Measurements from ENCODE around the gene NSUN7.

NSUN7 gene

GRCh38 chr4:40820101-40820500, 70.3 kb downstream of the NSUN7 start:
- H3K36me3 ChIP-seq (ENCODE audit: insufficient read depth, low read length) = no peaks in the 10 kb centered on the region
- no peaks in the 10 kb centered on the region for H3K9me2 ChIP-seq (replicated peaks; ENCODE audit: low read depth, low read length)
- H3K4me1 ChIP-seq (ENCODE audit: insufficient read depth, low read length, poor library complexity, severe bottlenecking) = no peaks in the 10 kb centered on the region
- no peaks in the 10 kb centered on the region for H3F3A ChIP-seq (ENCODE audit: low read depth)
- H3K9ac ChIP-seq (ENCODE audit: low read depth, low read length, poor library complexity, severe bottlenecking) = no peak overlapping the region
- no peaks in the 10 kb centered on the region for H3K9me3 ChIP-seq (ENCODE audit: insufficient read depth, low read depth, low read length)
- no peak overlapping the region for H3K4me3 ChIP-seq (ENCODE audit: low read length, poor library complexity, severe bottlenecking)
- no peak overlapping the region for H3K4me2 ChIP-seq (ENCODE audit: low read depth, low read length, poor library complexity, severe bottlenecking)
- TF ChIP-seq EZH2phosphoT487 (IDR thresholded peaks at IDR 0.05; ENCODE audit: borderline replicate concordance) = no peak
- TF ChIP-seq, protein P1, sequence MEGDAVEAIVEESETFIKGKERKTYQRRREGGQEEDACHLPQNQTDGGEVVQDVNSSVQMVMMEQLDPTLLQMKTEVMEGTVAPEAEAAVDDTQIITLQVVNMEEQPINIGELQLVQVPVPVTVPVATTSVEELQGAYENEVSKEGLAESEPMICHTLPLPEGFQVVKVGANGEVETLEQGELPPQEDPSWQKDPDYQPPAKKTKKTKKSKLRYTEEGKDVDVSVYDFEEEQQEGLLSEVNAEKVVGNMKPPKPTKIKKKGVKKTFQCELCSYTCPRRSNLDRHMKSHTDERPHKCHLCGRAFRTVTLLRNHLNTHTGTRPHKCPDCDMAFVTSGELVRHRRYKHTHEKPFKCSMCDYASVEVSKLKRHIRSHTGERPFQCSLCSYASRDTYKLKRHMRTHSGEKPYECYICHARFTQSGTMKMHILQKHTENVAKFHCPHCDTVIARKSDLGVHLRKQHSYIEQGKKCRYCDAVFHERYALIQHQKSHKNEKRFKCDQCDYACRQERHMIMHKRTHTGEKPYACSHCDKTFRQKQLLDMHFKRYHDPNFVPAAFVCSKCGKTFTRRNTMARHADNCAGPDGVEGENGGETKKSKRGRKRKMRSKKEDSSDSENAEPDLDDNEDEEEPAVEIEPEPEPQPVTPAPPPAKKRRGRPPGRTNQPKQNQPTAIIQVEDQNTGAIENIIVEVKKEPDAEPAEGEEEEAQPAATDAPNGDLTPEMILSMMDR (conservative IDR thresholded peaks at IDR 0.05; ENCODE audit: low read length) = no peak
- no peaks in the 10 kb centered on the region for H3K79me2 ChIP-seq (ENCODE audit: insufficient read depth, low read length)
- H4K20me1 ChIP-seq (ENCODE audit: insufficient read depth, low read length, poor library complexity, severe bottlenecking) = no peaks in the 10 kb centered on the region
- no peak overlapping the region for H2AFZ ChIP-seq (ENCODE audit: low read length)
- no peaks in the 10 kb centered on the region for H3K27me3 ChIP-seq (ENCODE audit: insufficient read depth, low read length, poor library complexity, severe bottlenecking)

DNA sequence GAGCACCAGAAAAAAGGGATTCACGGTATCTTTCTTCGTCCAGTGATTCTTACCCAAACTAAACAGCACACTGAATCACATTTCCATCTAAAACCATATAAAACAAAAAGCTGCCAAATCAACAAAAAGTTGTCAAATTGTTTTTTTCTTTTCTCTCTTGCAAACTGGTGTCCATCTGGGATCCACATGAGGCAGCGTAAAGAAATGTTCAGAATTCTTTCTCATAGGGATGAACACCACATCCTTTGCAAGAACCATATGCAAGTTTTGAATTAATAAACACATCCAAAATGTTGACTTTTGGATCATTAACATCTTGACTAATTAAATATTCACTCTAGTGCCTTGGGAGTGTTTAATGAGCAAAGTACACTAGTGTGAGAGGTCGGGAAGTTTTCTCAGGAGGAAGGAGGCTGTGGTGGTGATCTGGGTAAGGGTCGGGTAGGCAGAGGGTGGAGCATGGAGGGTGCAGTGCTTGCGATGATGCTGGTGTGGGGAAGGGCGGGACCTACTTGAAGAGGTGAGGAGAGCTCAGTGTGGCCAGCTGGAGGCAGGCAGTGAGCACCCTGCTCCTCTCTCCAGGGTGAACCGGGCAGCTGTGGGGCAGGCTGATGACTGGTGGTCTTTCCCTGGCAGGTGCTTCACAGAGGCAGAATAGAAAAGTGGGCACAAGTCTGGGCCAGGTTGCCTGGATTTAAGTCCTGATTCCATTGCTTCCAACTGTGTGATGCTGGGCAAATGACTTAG, 72.8 kb downstream of the NSUN7 start:
- no peaks in the 10 kb centered on the region for H3F3A ChIP-seq (ENCODE audit: low read depth)
- H3K79me2 ChIP-seq (ENCODE audit: insufficient read depth, low read length) = no peaks in the 10 kb centered on the region
- no peaks in the 10 kb centered on the region for H3K36me3 ChIP-seq (ENCODE audit: insufficient read depth, low read length)
- no peak overlapping the region for H3K4me2 ChIP-seq (ENCODE audit: low read depth, low read length, poor library complexity, severe bottlenecking)
- TF ChIP-seq, protein P1 (conservative IDR thresholded peaks at IDR 0.05; ENCODE audit: low read length) = no peak
- TF ChIP-seq EZH2phosphoT487 (IDR thresholded peaks at IDR 0.05; ENCODE audit: borderline replicate concordance) = no peak
- H2AFZ ChIP-seq (ENCODE audit: low read length) = no peak overlapping the region
- no peaks in the 10 kb centered on the region for H3K9me2 ChIP-seq (replicated peaks; ENCODE audit: low read depth, low read length)
- no peaks in the 10 kb centered on the region for H4K20me1 ChIP-seq (ENCODE audit: insufficient read depth, low read length, poor library complexity, severe bottlenecking)
- H3K9me3 ChIP-seq (ENCODE audit: insufficient read depth, low read depth, low read length) = no peaks in the 10 kb centered on the region
- H3K4me3 ChIP-seq (ENCODE audit: low read length, poor library complexity, severe bottlenecking) = no peak overlapping the region
- H3K9ac ChIP-seq (ENCODE audit: low read depth, low read length, poor library complexity, severe bottlenecking) = no peak overlapping the region
- no peaks in the 10 kb centered on the region for H3K4me1 ChIP-seq (ENCODE audit: insufficient read depth, low read length, poor library complexity, severe bottlenecking)
- H3K27me3 ChIP-seq (ENCODE audit: insufficient read depth, low read length, poor library complexity, severe bottlenecking) = no peaks in the 10 kb centered on the region

GRCh38 chr4:40825014-40825838, 75.5 kb downstream of the NSUN7 start:
- Histone ChIP-seq H3K79me2 (ENCODE audit: insufficient read depth, low read length) (no peaks in the 10 kb centered on the region), H3K27me3 (ENCODE audit: insufficient read depth, low read length, poor library complexity, severe bottlenecking) (no peaks in the 10 kb centered on the region), H2AFZ (ENCODE audit: low read length) (no peak overlapping the region), H3K4me2 (ENCODE audit: low read depth, low read length, poor library complexity, severe bottlenecking) (no peak overlapping the region), H3K9me2 (replicated peaks; ENCODE audit: low read depth, low read length) (no peaks in the 10 kb centered on the region), H3K4me3 (ENCODE audit: low read length, poor library complexity, severe bottlenecking) (no peak overlapping the region), H3K9me3 (ENCODE audit: insufficient read depth, low read depth, low read length) (no peaks in the 10 kb centered on the region), H3F3A (ENCODE audit: low read depth) (no peaks in the 10 kb centered on the region), H3K36me3 (ENCODE audit: insufficient read depth, low read length) (no peaks in the 10 kb centered on the region), H3K4me1 (ENCODE audit: insufficient read depth, low read length, poor library complexity, severe bottlenecking) (no peaks in the 10 kb centered on the region), H3K9ac (ENCODE audit: low read depth, low read length, poor library complexity, severe bottlenecking) (no peak overlapping the region), H4K20me1 (ENCODE audit: insufficient read depth, low read length, poor library complexity, severe bottlenecking) (no peaks in the 10 kb centered on the region)
- TF ChIP-seq, protein P1 (conservative IDR thresholded peaks at IDR 0.05; ENCODE audit: low read length) = no peak
- no peak for TF ChIP-seq EZH2phosphoT487 (IDR thresholded peaks at IDR 0.05; ENCODE audit: borderline replicate concordance)

Data from Loucy (cell line).